ENCODE data around the gene DLEC1. TPM values are rescaled to one million over a fixed set of nuclear protein-coding genes. Genes with fewer than 3 reads are reported as not detected.

Gene DLEC1
- polyA plus RNA-seq, 2 of the 4 experiments (the other 2 are of a cell fraction), result 0.10 TPM; not detected in 1

DNA sequence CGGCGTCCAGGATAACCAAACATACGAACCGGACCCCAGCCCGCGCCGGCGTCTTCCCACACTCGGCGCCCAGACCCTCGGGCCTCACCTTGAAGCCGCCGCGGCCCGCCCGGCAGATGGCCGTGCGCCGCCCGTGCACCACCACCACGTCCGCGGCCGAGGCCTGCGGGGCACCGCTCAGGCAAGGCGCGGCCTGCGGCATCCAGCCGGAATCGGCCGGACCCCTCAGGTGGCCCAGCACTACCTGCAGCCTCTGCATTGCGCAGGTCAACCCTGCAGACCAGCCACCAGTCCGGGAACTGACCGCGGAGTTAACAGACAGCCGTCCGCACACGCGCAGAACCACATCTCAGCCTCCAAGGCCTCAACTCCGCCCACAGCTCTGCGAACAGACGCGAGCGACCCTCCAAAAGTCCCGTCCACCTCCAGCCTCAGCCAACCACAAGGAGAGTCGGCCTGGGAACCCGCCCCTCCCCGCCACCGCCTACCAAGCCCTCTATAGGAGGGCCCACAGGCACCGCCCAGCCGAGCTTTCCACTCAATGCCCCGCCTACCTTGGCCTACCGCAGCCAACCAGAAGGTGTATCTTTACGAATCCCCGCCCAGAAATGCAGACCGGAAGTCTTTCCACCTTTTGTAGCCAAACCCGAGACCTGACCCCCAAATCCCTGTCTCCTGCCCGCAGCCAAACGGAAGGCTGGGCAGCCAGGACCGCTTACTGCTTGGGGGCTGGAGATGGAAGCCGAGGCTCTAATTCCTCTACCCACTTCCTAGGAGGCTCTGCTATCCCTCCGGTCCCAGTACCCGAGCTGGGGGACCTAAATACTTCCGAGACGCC lies 98.0 kb downstream of the DLEC1 start, which contains the start of gene ACAA1:
ACAA1 (minus strand) TSS at position 351 of the 838 bp plus-strand sequence; CDS start at position 259, 92 bp downstream.
- Histone ChIP-seq H3K9me3 (no peaks in the 10 kb centered on the region), H3K27ac (peak within 1 kb of the TSS; percentile 88 to 92), H3K4me1 (peaks cover 36% of the 10 kb centered on the region), H3K4me2 (peak within 1 kb of the TSS; percentile 95), H3K4me3 (peak within 1 kb of the TSS; percentile 81)
- ChIA-PET POLR2A (interaction anchor here (0.5 to 4.0 kb wide), 18 partner anchors 9 to 319 kb away, joined by 3 to 75 read pairs (median 5); partner anchors contain the start of genes ACVR2B, OXSR1, PLCD1 and XYLB), CTCF (interaction anchor here (0.8 to 3.0 kb wide), 7 partner anchors 9 to 344 kb away, joined by 3 to 19 read pairs (median 3); partner anchors contain the start of genes OXSR1 and XYLB)
- ATAC-seq (peak; percentile 87 to 96), FAIRE-seq (peak; percentile 39), DNase-seq (ENCODE audit: low read depth in 1 of 2, low spot score in 1 of 2) (peak; percentile 97 to 99)
- 2% methylated on average over 28 of the region's 66 CpGs for WGBS (ENCODE audit: missing lambda C conversion rate)
- TF ChIP-seq POLR2A (IDR thresholded peaks at IDR 0.05; ENCODE audit: low read length) (peak; percentile 90), BCL3 (IDR thresholded peaks at IDR 0.05) (peak; percentile 88), JUN (IDR thresholded peaks at IDR 0.05) (peak in 1 of 2 experiments; percentile 73; a peak in 3 of 5 replicates), PHF8 (IDR thresholded peaks at IDR 0.05; ENCODE audit: borderline replicate concordance, low read depth) (peak; percentile 69; the same call in 1 of the 2 replicates)
- TF ChIP-seq, protein P1, sequence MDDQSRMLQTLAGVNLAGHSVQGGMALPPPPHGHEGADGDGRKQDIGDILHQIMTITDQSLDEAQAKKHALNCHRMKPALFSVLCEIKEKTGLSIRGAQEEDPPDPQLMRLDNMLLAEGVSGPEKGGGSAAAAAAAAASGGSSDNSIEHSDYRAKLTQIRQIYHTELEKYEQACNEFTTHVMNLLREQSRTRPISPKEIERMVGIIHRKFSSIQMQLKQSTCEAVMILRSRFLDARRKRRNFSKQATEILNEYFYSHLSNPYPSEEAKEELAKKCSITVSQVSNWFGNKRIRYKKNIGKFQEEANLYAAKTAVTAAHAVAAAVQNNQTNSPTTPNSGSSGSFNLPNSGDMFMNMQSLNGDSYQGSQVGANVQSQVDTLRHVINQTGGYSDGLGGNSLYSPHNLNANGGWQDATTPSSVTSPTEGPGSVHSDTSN (IDR thresholded peaks at IDR 0.05), result peak; percentile 49; the same call in 1 of the 2 replicates
- TF ChIP-seq, protein P2, sequence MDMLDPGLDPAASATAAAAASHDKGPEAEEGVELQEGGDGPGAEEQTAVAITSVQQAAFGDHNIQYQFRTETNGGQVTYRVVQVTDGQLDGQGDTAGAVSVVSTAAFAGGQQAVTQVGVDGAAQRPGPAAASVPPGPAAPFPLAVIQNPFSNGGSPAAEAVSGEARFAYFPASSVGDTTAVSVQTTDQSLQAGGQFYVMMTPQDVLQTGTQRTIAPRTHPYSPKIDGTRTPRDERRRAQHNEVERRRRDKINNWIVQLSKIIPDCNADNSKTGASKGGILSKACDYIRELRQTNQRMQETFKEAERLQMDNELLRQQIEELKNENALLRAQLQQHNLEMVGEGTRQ (IDR thresholded peaks at IDR 0.05), result no peak

GRCh38 chr3:38137615-38138348 lies 98.8 kb downstream of the DLEC1 start:
- Histone ChIP-seq H3K4me1 (peaks cover 36% of the 10 kb centered on the region), H3K4me2 (peak overlapping the region; percentile 95), H3K27ac (peak overlapping the region; percentile 88 to 92), H3K4me3 (peak overlapping the region; percentile 71), H3K9me3 (no peaks in the 10 kb centered on the region)
- ChIA-PET CTCF (interaction anchor here (0.8 to 3.0 kb wide), 6 partner anchors 9 to 342 kb away, joined by 3 to 19 read pairs (median 4); partner anchors contain the start of genes OXSR1 and XYLB), POLR2A (interaction anchor here (1.0 to 4.0 kb wide), 11 partner anchors 10 to 318 kb away, joined by 4 to 75 read pairs (median 6); partner anchors contain the start of genes OXSR1, PLCD1 and XYLB)
- FAIRE-seq (no peak), ATAC-seq (peak; percentile 1; a peak in 4 of 6 replicates), DNase-seq (ENCODE audit: low read depth in 1 of 2, low spot score in 1 of 2) (no peak)
- 34% methylated on average over 16 of the region's 22 CpGs for WGBS (ENCODE audit: missing lambda C conversion rate)
- TF ChIP-seq ESRRA (IDR thresholded peaks at IDR 0.05; ENCODE audit: borderline replicate concordance, low read length) (no peak), NFE2L2 (conservative IDR thresholded peaks at IDR 0.05; ENCODE audit: low read length) (no peak), REST (IDR thresholded peaks at IDR 0.05) (no peak), ZNF302 (CRISPR knock-in tag; IDR thresholded peaks at IDR 0.05) (no peak), ZC3H11A (IDR thresholded peaks at IDR 0.05) (no peak), CBX2 (IDR thresholded peaks at IDR 0.05; ENCODE audit: borderline replicate concordance, low read depth) (no peak), MAZ (IDR thresholded peaks at IDR 0.05; ENCODE audit: borderline replicate concordance, low read depth, low read length) (no peak), KDM5A (IDR thresholded peaks at IDR 0.05) (no peak), ZSCAN20 (CRISPR knock-in tag; IDR thresholded peaks at IDR 0.05) (no peak), RAD21 (conservative IDR thresholded peaks at IDR 0.05 in 1 of 2, IDR thresholded peaks at IDR 0.05 in 1 of 2) (no peak), EHMT2 (IDR thresholded peaks at IDR 0.05; ENCODE audit: low read depth) (no peak), NR3C1 (IDR thresholded peaks at IDR 0.05) (no peak), FOSB (CRISPR knock-in tag; IDR thresholded peaks at IDR 0.05) (no peak), RARB (CRISPR knock-in tag; IDR thresholded peaks at IDR 0.05) (no peak)

All from A549 (cell line).